Body of pancreas (tissue), 4 donors: Measurements from ENCODE around the gene CENPS.

Source experiments
- CTCF ChIP-seq, 7 experiments: fragments of 450-650 bp in 4 of 7; fragments of 200-600 bp in 3 of 7; sonication (generic) in 3 of 7; IDR thresholded peaks; one replicate each; pipeline ENCODE4 v1.5.1; 2016 to 2019; ENCODE audit warnings: antibody characterized with exemption in 7 of 7
- POLR2A ChIP-seq, 3 donors: fragments of 450-650 bp; IDR thresholded peaks; one replicate each; pipeline ENCODE4 v1.6.1; 2016; ENCODE audit warnings: antibody characterized with exemption in 3 of 3, mild to moderate bottlenecking in 2 of 3

GRCh38 chr1:10415211-10415930 is 14.9 kb upstream of the CENPS start:
- no peak for TF ChIP-seq CTCF (IDR thresholded peaks at IDR 0.05)
- no peak for TF ChIP-seq POLR2A (IDR thresholded peaks at IDR 0.05)
